WTC11 (cell line): Measurements from ENCODE around the gene NUP93. TPM values are rescaled to one million over a fixed set of nuclear protein-coding genes. Genes with fewer than 3 reads are reported as not detected.

Experiments
- ATAC-seq: fragments of 200-7000 bp; cut with Tn5 transposase; 2 replicates; pipeline ENCODE4 v1.10.0; 2021; ENCODE audit warnings: mild to moderate bottlenecking, moderate library complexity
- CTCF ChIA-PET: fragments of 300-600 bp; sonication (Branson Sonifier 250); formaldehyde crosslinking; loops from one replicate; lab custom pipeline; 2021; ENCODE audit warnings: antibody characterized with exemption; lab: Charles Lee
- POLR2A ChIA-PET: fragments of 350-600 bp; sonication (Branson Sonifier 250); formaldehyde crosslinking; loops from one replicate; lab custom pipeline; 2021; ENCODE audit warnings: antibody characterized with exemption; lab: Charles Lee
- DNase-seq: peaks from one replicate; pipeline ENCODE4 v3.0.0; 2021; ENCODE audit warnings: low spot score
- H3K27ac Mint-ChIP-seq: 2 replicates; pipeline ENCODE4 v1.8.0; 2021; ENCODE audit warnings: mixed read lengths
- H3K27me3 Mint-ChIP-seq: 2 replicates; pipeline ENCODE4 v1.8.0; 2021; ENCODE audit warnings: low read depth, mild to moderate bottlenecking, moderate library complexity, mixed read lengths
- H3K36me3 Mint-ChIP-seq: 2 replicates; pipeline ENCODE4 v1.8.0; 2021; ENCODE audit warnings: mixed read lengths
- H3K4me1 Mint-ChIP-seq: 2 replicates; pipeline ENCODE4 v1.8.0; 2022; ENCODE audit warnings: mixed read lengths
- H3K4me3 Mint-ChIP-seq: 2 replicates; pipeline ENCODE4 v1.8.0; 2021; ENCODE audit warnings: mild to moderate bottlenecking, moderate library complexity, mixed read lengths
- H3K9me3 Mint-ChIP-seq: 2 replicates; pipeline ENCODE4 v1.8.0; 2021; ENCODE audit warnings: mixed read lengths
- CREB1 ChIP-seq: sonication (generic); formaldehyde crosslinking; IDR thresholded peaks from 2 replicates; pipeline ENCODE4 v1.8.0; 2023; ENCODE audit warnings: mild to moderate bottlenecking, missing genetic modification reagents
- E2F1 ChIP-seq: sonication (generic); formaldehyde crosslinking; IDR thresholded peaks from 2 replicates; pipeline ENCODE4 v1.8.0; 2022; ENCODE audit warnings: mild to moderate bottlenecking, missing genetic modification reagents
- ETV6 ChIP-seq: sonication (generic); formaldehyde crosslinking; IDR thresholded peaks from 2 replicates; pipeline ENCODE4 v1.8.1; 2022; ENCODE audit warnings: mild to moderate bottlenecking, missing genetic modification reagents
- FOXJ3 ChIP-seq: sonication (generic); formaldehyde crosslinking; IDR thresholded peaks from 2 replicates; pipeline ENCODE4 v1.9.0; 2021; ENCODE audit warnings: missing genetic modification reagents, mild to moderate bottlenecking, borderline replicate concordance
- GTF2I ChIP-seq: fragments of 250-450 bp; sonication (Bioruptor Pico); conservative IDR thresholded peaks from 2 replicates; pipeline ENCODE4 v1.4.0; 2021; ENCODE audit warnings: mild to moderate bottlenecking
- HMGA2 ChIP-seq: fragments of 250-450 bp; sonication (Bioruptor Pico); IDR thresholded peaks from 2 replicates; pipeline ENCODE4 v1.4.0; 2021; ENCODE audit warnings: mild to moderate bottlenecking, moderate library complexity
- JAZF1 ChIP-seq: fragments of 250-450 bp; sonication (Bioruptor Pico); IDR thresholded peaks from 2 replicates; pipeline ENCODE4 v1.9.0; 2021; ENCODE audit warnings: moderate library complexity, mild to moderate bottlenecking, inconsistent platforms
- NR3C1 ChIP-seq: sonication (generic); formaldehyde crosslinking; conservative IDR thresholded peaks from 2 replicates; pipeline ENCODE4 v1.8.1; 2023; ENCODE audit warnings: low read depth, mild to moderate bottlenecking, missing genetic modification reagents
- OVOL2 ChIP-seq: fragments of 250-450 bp; sonication (Bioruptor Pico); IDR thresholded peaks from 2 replicates; pipeline ENCODE4 v1.9.0; 2021; ENCODE audit warnings: mild to moderate bottlenecking, borderline replicate concordance
- RELA ChIP-seq: sonication (generic); formaldehyde crosslinking; IDR thresholded peaks from 2 replicates; pipeline ENCODE4 v1.8.1; 2022; ENCODE audit warnings: missing genetic modification reagents, mild to moderate bottlenecking, borderline replicate concordance
- SMAD3 ChIP-seq: sonication (generic); formaldehyde crosslinking; IDR thresholded peaks from 2 replicates; pipeline ENCODE4 v1.8.0; 2022; ENCODE audit warnings: missing genetic modification reagents, mild to moderate bottlenecking, borderline replicate concordance
- SP1 ChIP-seq: sonication (generic); formaldehyde crosslinking; conservative IDR thresholded peaks from 2 replicates; pipeline ENCODE4 v1.8.1; 2022; ENCODE audit warnings: missing genetic modification reagents
- USF1 ChIP-seq: sonication (generic); formaldehyde crosslinking; IDR thresholded peaks from 2 replicates; pipeline ENCODE4 v1.8.0; 2022; ENCODE audit warnings: mild to moderate bottlenecking, missing genetic modification reagents
- ZBTB43 ChIP-seq: sonication (generic); formaldehyde crosslinking; IDR thresholded peaks from 2 replicates; pipeline ENCODE4 v1.8.1; 2023; ENCODE audit warnings: mild to moderate bottlenecking, missing genetic modification reagents
- ZNF317 ChIP-seq: sonication (generic); formaldehyde crosslinking; IDR thresholded peaks from 2 replicates; pipeline ENCODE4 v1.8.1; 2023; ENCODE audit warnings: low read depth, mild to moderate bottlenecking, moderate library complexity, missing genetic modification reagents, borderline replicate concordance
- ZNF512 ChIP-seq: sonication (generic); formaldehyde crosslinking; IDR thresholded peaks from 2 replicates; pipeline ENCODE4 v1.8.1; 2022; ENCODE audit warnings: missing genetic modification reagents, borderline replicate concordance
- ZNF532 ChIP-seq: fragments of 250-450 bp; sonication (Bioruptor Pico); IDR thresholded peaks from 2 replicates; pipeline ENCODE4 v1.9.0; 2021; ENCODE audit warnings: mild to moderate bottlenecking, borderline replicate concordance
- total RNA-seq: library from RNA; stranded (reverse); gene quantifications from 3 replicates; pipeline ENCODE4 v1.2.3, GENCODE V29; 2021
- TF ChIP-seq, protein P1 (sequence below): sonication (generic); formaldehyde crosslinking; IDR thresholded peaks from 2 replicates; pipeline ENCODE4 v1.8.1; 2023; ENCODE audit warnings: mild to moderate bottlenecking, moderate library complexity, missing genetic modification reagents
- TF ChIP-seq, protein P2 (sequence below): fragments of 250-450 bp; sonication (Bioruptor Pico); IDR thresholded peaks from 2 replicates; pipeline ENCODE4 v1.8.0; 2021; ENCODE audit warnings: mild to moderate bottlenecking

The NUP93 gene
- total RNA-seq, 1 experiment from 2014 or later: 185 TPM

- TF ChIP-seq, protein P1, sequence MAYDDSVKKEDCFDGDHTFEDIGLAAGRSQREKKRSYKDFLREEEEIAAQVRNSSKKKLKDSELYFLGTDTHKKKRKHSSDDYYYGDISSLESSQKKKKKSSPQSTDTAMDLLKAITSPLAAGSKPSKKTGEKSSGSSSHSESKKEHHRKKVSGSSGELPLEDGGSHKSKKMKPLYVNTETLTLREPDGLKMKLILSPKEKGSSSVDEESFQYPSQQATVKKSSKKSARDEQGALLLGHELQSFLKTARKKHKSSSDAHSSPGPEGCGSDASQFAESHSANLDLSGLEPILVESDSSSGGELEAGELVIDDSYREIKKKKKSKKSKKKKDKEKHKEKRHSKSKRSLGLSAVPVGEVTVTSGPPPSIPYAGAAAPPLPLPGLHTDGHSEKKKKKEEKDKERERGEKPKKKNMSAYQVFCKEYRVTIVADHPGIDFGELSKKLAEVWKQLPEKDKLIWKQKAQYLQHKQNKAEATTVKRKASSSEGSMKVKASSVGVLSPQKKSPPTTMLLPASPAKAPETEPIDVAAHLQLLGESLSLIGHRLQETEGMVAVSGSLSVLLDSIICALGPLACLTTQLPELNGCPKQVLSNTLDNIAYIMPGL (CRISPR knock-in tag): no peak
- TF ChIP-seq FOXJ3: no peak
- TF ChIP-seq RELA (CRISPR knock-in tag): no peak
- TF ChIP-seq ZBTB43: no peak
- no peak for TF ChIP-seq NR3C1 (CRISPR knock-in tag)
- no peak for TF ChIP-seq CREB1
- TF ChIP-seq, protein P2, sequence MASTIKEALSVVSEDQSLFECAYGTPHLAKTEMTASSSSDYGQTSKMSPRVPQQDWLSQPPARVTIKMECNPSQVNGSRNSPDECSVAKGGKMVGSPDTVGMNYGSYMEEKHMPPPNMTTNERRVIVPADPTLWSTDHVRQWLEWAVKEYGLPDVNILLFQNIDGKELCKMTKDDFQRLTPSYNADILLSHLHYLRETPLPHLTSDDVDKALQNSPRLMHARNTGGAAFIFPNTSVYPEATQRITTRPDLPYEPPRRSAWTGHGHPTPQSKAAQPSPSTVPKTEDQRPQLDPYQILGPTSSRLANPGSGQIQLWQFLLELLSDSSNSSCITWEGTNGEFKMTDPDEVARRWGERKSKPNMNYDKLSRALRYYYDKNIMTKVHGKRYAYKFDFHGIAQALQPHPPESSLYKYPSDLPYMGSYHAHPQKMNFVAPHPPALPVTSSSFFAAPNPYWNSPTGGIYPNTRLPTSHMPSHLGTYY (CRISPR knock-in tag): no peak
- TF ChIP-seq E2F1: no peak
These were observed 128.4 kb downstream of the NUP93 start (continued) for GRCh38 chr16:56858374-56858773.

DNA sequence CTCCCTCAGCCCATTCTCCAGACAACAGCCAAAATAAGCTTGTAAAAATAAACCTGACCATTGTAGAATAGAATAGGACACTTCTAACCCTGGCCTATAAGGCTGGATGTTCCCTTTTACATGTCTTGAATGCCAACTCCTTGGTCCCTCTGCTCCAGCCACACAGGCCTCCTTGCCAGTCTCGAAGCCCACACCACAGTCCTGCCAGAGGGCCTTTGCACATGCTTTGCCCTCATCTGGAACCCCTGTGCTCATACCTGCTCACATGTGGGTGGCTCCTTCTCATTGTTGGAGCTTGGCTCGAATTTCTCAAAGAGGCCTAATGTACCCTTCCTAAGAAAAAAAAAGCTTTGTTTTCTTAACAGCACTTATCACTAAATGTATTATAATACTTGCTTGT lies 129.7 kb downstream of the NUP93 start:
- DNase-seq (no peak), ATAC-seq (no peak)
- no peaks in the 10 kb centered on the region for H3K9me3 Mint-ChIP-seq
- CTCF ChIA-PET: interaction anchor here (0.6 to 1.5 kb wide), 4 partner anchors 8 to 328 kb away, joined by 3 to 4 read pairs (median 3); no protein-coding TSS in a partner anchor
- no peaks in the 10 kb centered on the region for H3K36me3 Mint-ChIP-seq
- peaks cover 6% of the 10 kb centered on the region for H3K4me1 Mint-ChIP-seq
- no peak overlapping the region for H3K4me3 Mint-ChIP-seq
- no peak for TF ChIP-seq NR3C1 (CRISPR knock-in tag)
- no peak for TF ChIP-seq GTF2I (CRISPR knock-in tag)
- no peak for TF ChIP-seq JAZF1 (CRISPR knock-in tag)
- no peak for TF ChIP-seq USF1 (CRISPR knock-in tag)
- TF ChIP-seq OVOL2 (CRISPR knock-in tag): no peak
- no peak for TF ChIP-seq SP1 (CRISPR knock-in tag)
- no peak for TF ChIP-seq ZNF317 (CRISPR knock-in tag)
- TF ChIP-seq, protein P1 (CRISPR knock-in tag): no peak
- TF ChIP-seq E2F1: no peak
- no peak for TF ChIP-seq SMAD3 (CRISPR knock-in tag)
- no peak for TF ChIP-seq FOXJ3
- TF ChIP-seq ETV6 (CRISPR knock-in tag): no peak
- TF ChIP-seq ZNF532 (CRISPR knock-in tag): no peak
- TF ChIP-seq ZNF512: no peak
- TF ChIP-seq HMGA2 (CRISPR knock-in tag): no peak
- TF ChIP-seq, all 79 proteins: peak for 0
- H3K27me3 Mint-ChIP-seq: no peaks in the 10 kb centered on the region
- POLR2A ChIA-PET: interaction anchor here (0.7 kb wide), 1 partner anchor 67 kb away, joined by 7 read pairs; no protein-coding TSS in a partner anchor
- no peak overlapping the region for H3K27ac Mint-ChIP-seq
